ENCODE results near the gene KLHL12. TPM values are rescaled to one million over a fixed set of nuclear protein-coding genes. Genes with fewer than 3 reads are reported as not detected.

The KLHL12 gene
- total and polyA plus RNA-seq, 2 donors (not counting 1 experiment from before 2014, with no cell fraction given), result 14.6 to 25.5 TPM

DNA sequence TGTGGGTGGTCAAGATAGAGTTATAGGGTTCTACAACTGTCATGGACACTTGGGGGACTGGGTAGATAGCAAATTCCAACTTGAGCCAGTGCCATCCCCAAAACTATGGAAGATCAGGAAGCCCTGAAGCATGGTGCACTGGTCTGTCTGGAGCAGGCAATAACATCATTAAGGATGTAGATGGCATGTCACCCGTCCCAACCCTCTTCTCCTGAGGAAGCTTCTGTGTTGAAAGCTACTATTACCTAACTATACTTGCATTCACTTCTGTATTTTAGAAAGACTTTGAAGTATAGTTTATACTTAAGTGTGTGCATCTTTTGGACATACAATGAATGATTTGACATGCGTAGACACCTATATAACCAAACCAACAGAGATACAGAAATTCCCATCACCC, 71.0 kb downstream of the KLHL12 start:
- Mint-ChIP-seq H3K27ac (no peak overlapping the region), H3K9me3 (ENCODE audit: insufficient read depth) (no peaks in the 10 kb centered on the region), H3K27me3 (peaks cover 5% of the 10 kb centered on the region), H3K4me1 (peaks cover 8% of the 10 kb centered on the region), H3K4me3 (no peak overlapping the region)
- no peaks in the 10 kb centered on the region for H3K79me2 ChIP-seq (ENCODE audit: control insufficient read depth, insufficient read depth, low read length)
- intact Hi-C loops (cut with micrococcal nuclease), result no loop called here
- no peak overlapping the region for H3K27ac ChIP-seq (ENCODE audit: low read length in 2 of 2)
- H3K9ac ChIP-seq (ENCODE audit: low read length), result no peak overlapping the region
- DNase-seq (no peak), ATAC-seq (ENCODE audit: low read depth) (no peak)
- no peak overlapping the region for H3K4me3 ChIP-seq (ENCODE audit: control extremely low read depth in 1 of 5, extremely low read depth in 1 of 5, insufficient read depth in 1 of 5, low read depth in 2 of 5, low read length in 4 of 5)
- CTCF ChIA-PET, result no interaction called here
- whole genome bisulfite sequencing (ENCODE audit: insufficient coverage), result no CpG with 5 or more reads among the region's 2 CpGs
- POLR2A ChIA-PET, result no interaction called here
- H3K9me3 ChIP-seq (ENCODE audit: control extremely low read depth in 1 of 3, control insufficient read depth in 2 of 3, insufficient read depth in 1 of 3, low read length in 2 of 3), result no peaks in the 10 kb centered on the region
- peaks cover 0 to 15% (median 6%) of the 10 kb centered on the region in 4 experiments for H3K27me3 ChIP-seq (replicated peaks in 1 of 4; ENCODE audit: control extremely low read depth in 1 of 4, control insufficient read depth in 3 of 4, insufficient read depth in 4 of 4, low read length in 3 of 4)
- H2AFZ ChIP-seq (ENCODE audit: insufficient read depth, low read depth, low read length, poor library complexity, severe bottlenecking), result no peak overlapping the region
- peaks cover 5 to 8% of the 10 kb centered on the region in 2 donors for H3K4me1 ChIP-seq (ENCODE audit: control insufficient read depth in 2 of 2, insufficient read depth in 2 of 2, low read length in 2 of 2)
- no peak overlapping the region for H3K4me2 ChIP-seq (replicated peaks; ENCODE audit: low read depth, low read length, poor library complexity, severe bottlenecking)
- H4K20me1 ChIP-seq (ENCODE audit: control insufficient read depth, insufficient read depth, low read length, poor library complexity, severe bottlenecking), result no peaks in the 10 kb centered on the region
- no peaks in the 10 kb centered on the region for H3K36me3 ChIP-seq (replicated peaks in 1 of 2; ENCODE audit: control extremely low read depth in 1 of 2, control insufficient read depth in 1 of 2, extremely low read depth in 1 of 2, insufficient read depth in 2 of 2, low read length in 1 of 2)
- TF ChIP-seq CTCF (IDR thresholded peaks at IDR 0.05), result no peak
- no peak for TF ChIP-seq EZH2 (IDR thresholded peaks at IDR 0.05; ENCODE audit: borderline replicate concordance, insufficient read depth, low read depth, low read length, poor library complexity, severe bottlenecking)

GRCh38 chr1:202854787-202855186, 72.2 kb downstream of the KLHL12 start:
- H3K4me3 ChIP-seq (ENCODE audit: control extremely low read depth in 1 of 5, extremely low read depth in 1 of 5, insufficient read depth in 1 of 5, low read depth in 2 of 5, low read length in 4 of 5), result no peak overlapping the region
- no peaks in the 10 kb centered on the region for H3K36me3 ChIP-seq (replicated peaks in 1 of 2; ENCODE audit: control extremely low read depth in 1 of 2, control insufficient read depth in 1 of 2, extremely low read depth in 1 of 2, insufficient read depth in 2 of 2, low read length in 1 of 2)
- ChIA-PET POLR2A (no interaction called here), CTCF (no interaction called here)
- H4K20me1 ChIP-seq (ENCODE audit: control insufficient read depth, insufficient read depth, low read length, poor library complexity, severe bottlenecking), result no peaks in the 10 kb centered on the region
- TF ChIP-seq CTCF (IDR thresholded peaks at IDR 0.05) (no peak), EZH2 (IDR thresholded peaks at IDR 0.05; ENCODE audit: borderline replicate concordance, insufficient read depth, low read depth, low read length, poor library complexity, severe bottlenecking) (no peak)
- 96% methylated on average over 8 of the region's 8 CpGs for WGBS (ENCODE audit: insufficient coverage)
- Mint-ChIP-seq H3K4me1 (peaks cover 13% of the 10 kb centered on the region), H3K9me3 (ENCODE audit: insufficient read depth) (no peaks in the 10 kb centered on the region), H3K27ac (no peak overlapping the region), H3K27me3 (peaks cover 2% of the 10 kb centered on the region), H3K4me3 (no peak overlapping the region)
- H3K9me3 ChIP-seq (ENCODE audit: control extremely low read depth in 1 of 3, control insufficient read depth in 2 of 3, insufficient read depth in 1 of 3, low read length in 2 of 3), result no peaks in the 10 kb centered on the region
- no peak overlapping the region for H3K9ac ChIP-seq (ENCODE audit: low read length)
- no peak for ATAC-seq (ENCODE audit: low read depth)
- no peak overlapping the region for H3K27ac ChIP-seq (ENCODE audit: low read length in 2 of 2)
- no peaks in the 10 kb centered on the region for H3K79me2 ChIP-seq (ENCODE audit: control insufficient read depth, insufficient read depth, low read length)
- no peak for DNase-seq
- no peak overlapping the region for H3K4me2 ChIP-seq (replicated peaks; ENCODE audit: low read depth, low read length, poor library complexity, severe bottlenecking)
- H3K27me3 ChIP-seq (replicated peaks in 1 of 4; ENCODE audit: control extremely low read depth in 1 of 4, control insufficient read depth in 3 of 4, insufficient read depth in 4 of 4, low read length in 3 of 4), result peaks cover 0 to 4% (median under 1%) of the 10 kb centered on the region in 4 experiments
- no peak overlapping the region for H2AFZ ChIP-seq (ENCODE audit: insufficient read depth, low read depth, low read length, poor library complexity, severe bottlenecking)
- intact Hi-C loops (cut with micrococcal nuclease), result no loop called here
- peaks cover 6 to 12% of the 10 kb centered on the region in 2 donors for H3K4me1 ChIP-seq (ENCODE audit: control insufficient read depth in 2 of 2, insufficient read depth in 2 of 2, low read length in 2 of 2)

All from B cell (primary cell).